GM10266 (cell line): ENCODE data around the gene RABAC1.
"Not testable (repeated sequence)": the region's sequence is repeated elsewhere in the genome, so short reads cannot be mapped to it uniquely, and the experiment has no call there.

Experiments used
- DNase-seq: peaks from one replicate; pipeline ENCODE4 v3.0.0; 2012; ENCODE audit errors: extremely low spot score
- CTCF ChIP-seq: IDR thresholded peaks from 2 replicates; pipeline ENCODE4 v1.5.1; 2012; ENCODE audit warnings: mild to moderate bottlenecking, low read depth; ENCODE audit not compliant: control insufficient read depth, insufficient read depth; ENCODE audit errors: missing control alignments

The RABAC1 gene

GRCh38 chr19:41993612-41994483, 34.7 kb upstream of the RABAC1 start, which contains the start of gene ATP1A3:
TSS of gene ATP1A3 (minus strand) at chr19:41994230. CDS start at chr19:41994076, 154 bp downstream.
- TF ChIP-seq CTCF = no peak
- peak; percentile 92 for DNase-seq

GRCh38 chr19:41991925-41992569, 32.9 kb upstream of the RABAC1 start:
- DNase-seq = not testable (repeated sequence)

GRCh38 chr19:41991025-41991424, 31.9 kb upstream of the RABAC1 start:
- TF ChIP-seq CTCF = no peak
- DNase-seq = no peak

- DNase-seq = no peak
- no peak for TF ChIP-seq CTCF
Measured at GRCh38 chr19:41990615-41991014, 31.5 kb upstream of the RABAC1 start.

- no peak for TF ChIP-seq CTCF
Measured at GRCh38 chr19:41990028-41990427, 30.9 kb upstream of the RABAC1 start.

GRCh38 chr19:41988947-41989346, 29.8 kb upstream of the RABAC1 start:
- TF ChIP-seq CTCF = no peak

More at GRCh38 chr19:41990028-41990427, 30.9 kb upstream of the RABAC1 start:
- DNase-seq = no peak

GRCh38 chr19:41987141-41987860, 28.2 kb upstream of the RABAC1 start:
- DNase-seq = no peak
- no peak for TF ChIP-seq CTCF

More at GRCh38 chr19:41988947-41989346, 29.8 kb upstream of the RABAC1 start:
- no peak for DNase-seq
